OCI-LY7 (cell line): ENCODE data around the gene ACTL7A.

ENCODE experiments used
- CTCF ChIP-seq: fragments of 200-600 bp; sonication (generic); conservative IDR thresholded peaks from 2 replicates; pipeline ENCODE4 v1.5.1; 2014; ENCODE audit warnings: mild to moderate bottlenecking, antibody characterized with exemption, low read length, moderate library complexity, mixed read lengths
- EZH2phosphoT487 ChIP-seq: fragments of 200-600 bp; sonication (generic); IDR thresholded peaks from 2 replicates; pipeline ENCODE4 v1.6.1; 2018; ENCODE audit warnings: low read depth, borderline replicate concordance, mild to moderate bottlenecking, mixed run types, antibody characterized with exemption, low read length, moderate library complexity, mixed read lengths

- TF ChIP-seq CTCF (no peak), EZH2phosphoT487 (no peak)
Observed at GRCh38 chr9:108882052-108882888, 20.2 kb downstream of the ACTL7A start.
